ENCODE data around the gene DCAF11. TPM values are rescaled to one million over a fixed set of nuclear protein-coding genes. Genes with fewer than 3 reads are reported as not detected.

Gene DCAF11
- total and polyA plus RNA-seq, 2 of the 13 experiments (the other 11 are each of a cell fraction or from before 2014, with no cell fraction given) = 150 to 257 TPM

GRCh38 chr14:24130717-24131548 is 16.4 kb downstream of the DCAF11 start (continued):
- TF ChIP-seq, protein P1, sequence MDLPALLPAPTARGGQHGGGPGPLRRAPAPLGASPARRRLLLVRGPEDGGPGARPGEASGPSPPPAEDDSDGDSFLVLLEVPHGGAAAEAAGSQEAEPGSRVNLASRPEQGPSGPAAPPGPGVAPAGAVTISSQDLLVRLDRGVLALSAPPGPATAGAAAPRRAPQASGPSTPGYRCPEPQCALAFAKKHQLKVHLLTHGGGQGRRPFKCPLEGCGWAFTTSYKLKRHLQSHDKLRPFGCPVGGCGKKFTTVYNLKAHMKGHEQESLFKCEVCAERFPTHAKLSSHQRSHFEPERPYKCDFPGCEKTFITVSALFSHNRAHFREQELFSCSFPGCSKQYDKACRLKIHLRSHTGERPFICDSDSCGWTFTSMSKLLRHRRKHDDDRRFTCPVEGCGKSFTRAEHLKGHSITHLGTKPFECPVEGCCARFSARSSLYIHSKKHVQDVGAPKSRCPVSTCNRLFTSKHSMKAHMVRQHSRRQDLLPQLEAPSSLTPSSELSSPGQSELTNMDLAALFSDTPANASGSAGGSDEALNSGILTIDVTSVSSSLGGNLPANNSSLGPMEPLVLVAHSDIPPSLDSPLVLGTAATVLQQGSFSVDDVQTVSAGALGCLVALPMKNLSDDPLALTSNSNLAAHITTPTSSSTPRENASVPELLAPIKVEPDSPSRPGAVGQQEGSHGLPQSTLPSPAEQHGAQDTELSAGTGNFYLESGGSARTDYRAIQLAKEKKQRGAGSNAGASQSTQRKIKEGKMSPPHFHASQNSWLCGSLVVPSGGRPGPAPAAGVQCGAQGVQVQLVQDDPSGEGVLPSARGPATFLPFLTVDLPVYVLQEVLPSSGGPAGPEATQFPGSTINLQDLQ (CRISPR knock-in tag; IDR thresholded peaks at IDR 0.05) = no peak
- peak; percentile 75; the same call in 1 of the 2 replicates for TF ChIP-seq MEIS1 (CRISPR knock-in tag; IDR thresholded peaks at IDR 0.05; ENCODE audit: borderline replicate concordance)
- TF ChIP-seq ZNF441 (CRISPR knock-in tag; IDR thresholded peaks at IDR 0.05; ENCODE audit: borderline replicate concordance) = peak; percentile 82
- peak; percentile 64; the same call in 1 of the 2 replicates for TF ChIP-seq ZHX1 (CRISPR knock-in tag; IDR thresholded peaks at IDR 0.05; ENCODE audit: low read depth)
- 0 out of 2 replicates have a peak, but pooled peaks have one; percentile 17 for TF ChIP-seq TFDP2 (CRISPR knock-in tag; IDR thresholded peaks at IDR 0.05)
- TF ChIP-seq GPN1 (CRISPR knock-in tag; IDR thresholded peaks at IDR 0.05; ENCODE audit: borderline replicate concordance) = no peak
- peak; percentile 54 for TF ChIP-seq FOXA3 (CRISPR knock-in tag; IDR thresholded peaks at IDR 0.05)
- TF ChIP-seq ZNF12 (CRISPR knock-in tag; IDR thresholded peaks at IDR 0.05) = no peak
- no peak for TF ChIP-seq ATF7 (IDR thresholded peaks at IDR 0.05)
- TF ChIP-seq ATF7 (CRISPR knock-in tag; IDR thresholded peaks at IDR 0.05) = no peak
- no peak for TF ChIP-seq ZFP91 (CRISPR knock-in tag; IDR thresholded peaks at IDR 0.05; ENCODE audit: borderline replicate concordance)
- peak; percentile 14; the same call in 1 of the 2 replicates for TF ChIP-seq MLX (CRISPR knock-in tag; IDR thresholded peaks at IDR 0.05)
- no peak for TF ChIP-seq ZNF180 (CRISPR knock-in tag; IDR thresholded peaks at IDR 0.05; ENCODE audit: borderline replicate concordance, low read depth)
- TF ChIP-seq DR1 (CRISPR knock-in tag; IDR thresholded peaks at IDR 0.05) = no peak
- no peak for TF ChIP-seq SNAPC2 (CRISPR knock-in tag; IDR thresholded peaks at IDR 0.05)
- TF ChIP-seq REPIN1 (CRISPR knock-in tag; IDR thresholded peaks at IDR 0.05; ENCODE audit: borderline replicate concordance, low read depth) = no peak
- no peak for TF ChIP-seq E2F2 (CRISPR knock-in tag; IDR thresholded peaks at IDR 0.05; ENCODE audit: borderline replicate concordance)
- no peak for TF ChIP-seq U2AF2 (IDR thresholded peaks at IDR 0.05; ENCODE audit: low read depth, low read length)
- TF ChIP-seq CEBPG (CRISPR knock-in tag; IDR thresholded peaks at IDR 0.05) = peak; percentile 39; the same call in 1 of the 2 replicates
